Endothelial cell of umbilical vein (primary cell): ENCODE data around the gene STIMATE. TPM values are rescaled to one million over a fixed set of nuclear protein-coding genes. Genes with fewer than 3 reads are reported as not detected.

Experiments used
- BruUV-seq: library from RNA; stranded (reverse); fragments of 400-500 nt; replicated peaks from 2 replicates; lab custom pipeline; 2021; lab: Mats Ljungman, UMichigan
- CTCF ChIA-PET: fragments of 300-600, 350-600 bp; sonication (Branson Sonifier 250); formaldehyde crosslinking; loops from one replicate; lab custom pipeline; 2021; ENCODE audit warnings: antibody characterized with exemption, inconsistent platforms; lab: Charles Lee
- POLR2A ChIA-PET: fragments of 300-600, 350-600 bp; sonication (Branson Sonifier 250); formaldehyde crosslinking; loops from one replicate; lab custom pipeline; 2021; ENCODE audit warnings: antibody characterized with exemption, inconsistent platforms; lab: Charles Lee
- DNase-seq: peaks from one replicate; pipeline ENCODE4 v3.0.0-alpha.2; 2011; ENCODE audit warnings: low read depth, low spot score
- FAIRE-seq: peaks from 2 replicates; lab custom pipeline; 2011; peaks lifted over from hg19 to GRCh38; lab: Jason Lieb, UNC
- H2AFZ ChIP-seq: 2 replicates; pipeline ENCODE4 v1.6.0; 2012; ENCODE audit warnings: low read depth, low read length, control low read depth, inconsistent platforms
- H3K27ac ChIP-seq: 2 replicates; pipeline ENCODE4 v1.5.1; 2011; ENCODE audit warnings: low read depth, mild to moderate bottlenecking, control low read depth, low read length, moderate library complexity; ENCODE audit not compliant: insufficient read depth
- H3K27me3 ChIP-seq, 2 experiments: 2 replicates each; pipeline versions ENCODE4 v1.6.0 to v1.6.1; 2011; ENCODE audit warnings: low read length in 2 of 2, mixed read lengths in 1 of 2; ENCODE audit not compliant: control insufficient read depth in 2 of 2, insufficient read depth in 2 of 2
- H3K36me3 ChIP-seq, 2 experiments: 2 replicates in 1 of 2; 3 replicates in 1 of 2; pipeline ENCODE4 v1.5.1; 2011; ENCODE audit warnings: low read length in 2 of 2, mild to moderate bottlenecking in 1 of 2, moderate library complexity in 1 of 2; ENCODE audit not compliant: control insufficient read depth in 2 of 2, insufficient read depth in 2 of 2; ENCODE audit errors: extremely low read depth in 1 of 2
- H3K4me1 ChIP-seq: 3 replicates; pipeline ENCODE4 v1.5.1; 2011; ENCODE audit warnings: mild to moderate bottlenecking, low read length; ENCODE audit not compliant: control insufficient read depth, insufficient read depth; ENCODE audit errors: extremely low read depth
- H3K4me2 ChIP-seq: 2 replicates; pipeline ENCODE4 v1.6.1; 2011; ENCODE audit warnings: low read length, control low read depth, mixed read lengths; ENCODE audit not compliant: insufficient read depth
- H3K4me3 ChIP-seq, 3 experiments: fragments of 200-600 bp in 1 of 3; sonication (generic), shearing (Covaris generic) in 1 of 3; replicated peaks in 1 of 3; 2 replicates each; pipeline ENCODE4 v1.5.1; 2011 to 2016; ENCODE audit warnings: control low read depth in 3 of 3, low read length in 3 of 3, mild to moderate bottlenecking in 2 of 3, inconsistent platforms in 1 of 3, low read depth in 1 of 3, moderate library complexity in 1 of 3; ENCODE audit not compliant: insufficient read depth in 1 of 3
- H3K79me2 ChIP-seq: 2 replicates; pipeline ENCODE4 v1.6.0; 2012; ENCODE audit warnings: low read length, inconsistent platforms; ENCODE audit not compliant: control insufficient read depth, insufficient read depth
- H3K9ac ChIP-seq: replicated peaks from 2 replicates; pipeline ENCODE3; 2011; ENCODE audit warnings: low read length, control low read depth; ENCODE audit not compliant: insufficient read depth; ENCODE audit errors: extremely low read depth
- H3K9me1 ChIP-seq: replicated peaks from 3 replicates; pipeline ENCODE4 v1.6.0; 2011; ENCODE audit warnings: mild to moderate bottlenecking, low read length; ENCODE audit not compliant: control insufficient read depth, insufficient read depth; ENCODE audit errors: extremely low read depth
- H3K9me3 ChIP-seq: replicated peaks from 2 replicates; pipeline ENCODE4 v1.5.1; 2012; ENCODE audit warnings: low read length, inconsistent platforms; ENCODE audit not compliant: control insufficient read depth, insufficient read depth
- H4K20me1 ChIP-seq: replicated peaks from 2 replicates; pipeline ENCODE3; 2011; ENCODE audit warnings: mild to moderate bottlenecking, low read length; ENCODE audit not compliant: control insufficient read depth, insufficient read depth; ENCODE audit errors: extremely low read depth
- CTCF ChIP-seq, 2 donors: IDR thresholded peaks; 1 replicate in 1 of 2; 2 replicates in 1 of 2; pipeline ENCODE4 v1.5.1; 2011; ENCODE audit warnings: low read length in 2 of 2, mild to moderate bottlenecking in 2 of 2, moderate library complexity in 2 of 2, control low read depth in 1 of 2, inconsistent platforms in 1 of 2, low read depth in 1 of 2; ENCODE audit not compliant: insufficient read depth in 1 of 2; ENCODE audit errors: extremely low read depth in 1 of 2
- GATA2 ChIP-seq: IDR thresholded peaks from 2 replicates; pipeline ENCODE4 v1.7.0; 2011; ENCODE audit warnings: low read depth, mild to moderate bottlenecking, moderate library complexity, mixed read lengths, low read length; ENCODE audit not compliant: insufficient read length, insufficient read depth
- POLR2AphosphoS5 ChIP-seq: IDR thresholded peaks from 2 replicates; pipeline ENCODE4 v1.6.1; 2012; ENCODE audit warnings: low read depth, mild to moderate bottlenecking, control low read depth, low read length, moderate library complexity; ENCODE audit not compliant: insufficient read depth
- dilution Hi-C: fragments of 300-500 bp; cut with MboI; formaldehyde crosslinking; loops from one replicate; pipeline ENCODE4 v1.15.0; 2019; ENCODE audit warnings: low sequenced_read_pairs; ENCODE audit not compliant: extremely low pct_ligation_motif_present
- intact Hi-C: fragments of 100-400 bp; cut with micrococcal nuclease; formaldehyde crosslinking; loops from one replicate; pipeline ENCODE4 v1.10.0; 2022
- polyA plus RNA-seq, 4 experiments: library from polyadenylated mRNA; depleted of rRNA in 3 of 4; stranded (reverse) in 3 of 4; unstranded in 1 of 4; fragments of >200 nt; gene quantifications; 2 replicates each; pipeline versions ENCODE4 v1.2.1 to v1.2.3, GENCODE V29; 2011 to 2012; ENCODE audit warnings: missing spikeins in 1 of 4
- total RNA-seq: library from RNA; stranded (reverse); gene quantifications from 2 replicates; pipeline ENCODE4 v1.2.3, GENCODE V29; 2021

The STIMATE gene
- total and polyA plus RNA-seq, 2 donors (not counting 3 experiments of a cell fraction or from before 2014, with no cell fraction given), result 18.2 to 24.0 TPM

GRCh38 chr3:52793702-52794611 lies 103.4 kb downstream of the STIMATE start:
- FAIRE-seq, result no peak
- no TSS peak for BruUV-seq

More at GRCh38 chr3:52793702-52794611, 103.4 kb downstream of the STIMATE start:
- H4K20me1 ChIP-seq, result no peaks in the 10 kb centered on the region
- dilution Hi-C loops (no loop called here), intact Hi-C loops (no loop called here)
- no peak for DNase-seq
- H3K4me3 ChIP-seq, result no peak overlapping the region
- CTCF ChIA-PET, result interaction anchor here (1.0 to 2.3 kb wide), 2 partner anchors 9 to 14 kb away, joined by 3 to 5 read pairs; no protein-coding TSS in a partner anchor
- H3K27me3 ChIP-seq, result no peaks in the 10 kb centered on the region
- no peak overlapping the region for H3K27ac ChIP-seq
- TF ChIP-seq GATA2, result no peak
- no peak for TF ChIP-seq POLR2AphosphoS5
- no peak for TF ChIP-seq CTCF (IDR thresholded peaks at IDR 0.05; ENCODE audit: extremely low read depth in 1 of 2, insufficient read depth in 1 of 2, low read depth in 1 of 2, low read length in 2 of 2)
- H3K9me1 ChIP-seq, result no peaks in the 10 kb centered on the region
- POLR2A ChIA-PET, result no interaction called here
- no peaks in the 10 kb centered on the region for H3K36me3 ChIP-seq
- no peak overlapping the region for H3K4me2 ChIP-seq
- H2AFZ ChIP-seq, result no peak overlapping the region
- H3K4me1 ChIP-seq, result no peaks in the 10 kb centered on the region
- H3K9ac ChIP-seq, result no peak overlapping the region
- no peaks in the 10 kb centered on the region for H3K79me2 ChIP-seq
- H3K9me3 ChIP-seq, result no peaks in the 10 kb centered on the region
